Left lung (tissue), 10 donors: ENCODE results near the gene CCDC122. TPM values are rescaled to one million over a fixed set of nuclear protein-coding genes. Genes with fewer than 3 reads are reported as not detected.
"Not testable (repeated sequence)": the region's sequence is repeated elsewhere in the genome, so short reads cannot be mapped to it uniquely, and the experiment has no call there.

Experiments used
- ATAC-seq: fragments of 200-7000 bp; cut with Tn5 transposase; one replicate; pipeline ENCODE4 v1.9.1; 2020; ENCODE audit warnings: moderate library complexity
- DNase-seq, 4 donors: peaks; one replicate each; pipeline ENCODE4 v3.0.0-alpha.2; 2013 to 2020
- H3K27ac ChIP-seq, 2 donors: fragments of 200-600 bp; sonication (generic) in 1 of 2; one replicate each; pipeline versions ENCODE4 v1.5.0 to v1.8.0; 2020 to 2021
- H3K27me3 ChIP-seq, 2 donors: fragments of 200-600 bp; sonication (generic) in 1 of 2; one replicate each; pipeline versions ENCODE4 v1.5.0 to v1.8.0; 2020 to 2021
- H3K36me3 ChIP-seq, 2 donors: fragments of 200-600 bp; sonication (generic) in 1 of 2; one replicate each; pipeline versions ENCODE4 v1.5.0 to v1.8.0; 2020 to 2021
- H3K4me1 ChIP-seq, 2 donors: fragments of 200-600 bp; one replicate each; pipeline ENCODE4 v1.8.0; 2021
- H3K4me3 ChIP-seq, 2 donors: fragments of 200-600 bp; sonication (generic) in 1 of 2; one replicate each; pipeline versions ENCODE4 v1.5.0 to v1.8.0; 2020 to 2021; ENCODE audit warnings: mild to moderate bottlenecking in 1 of 2
- H3K9me3 ChIP-seq, 2 donors: fragments of 200-600 bp; sonication (generic) in 1 of 2; one replicate each; pipeline versions ENCODE4 v1.5.0 to v1.8.0; 2020 to 2021
- intact Hi-C, 2 donors: fragments of 100-400 bp; cut with DNase I; formaldehyde crosslinking; loops; one replicate each; pipeline versions ENCODE4 v1.11.2 to v1.14.2; 2022
- polyA plus RNA-seq, 6 donors: library from polyadenylated mRNA; unstranded; fragments of 120-200 nt; gene quantifications; one replicate each; pipeline ENCODE4 v1.2.1, GENCODE V29; 2013; ENCODE audit not compliant: insufficient read length in 6 of 6
- total RNA-seq, 2 donors: library from RNA; stranded (reverse); fragmentation: NEBNext Ultra II Directional; extraction: Animal tissue kit (Norgen Biotek cat#: 25700); gene quantifications; one replicate each; pipeline ENCODE4 v1.2.1, GENCODE V29; 2021
- TF ChIP-seq, protein P1 (sequence below), 2 donors: fragments of 200-600 bp; sonication (generic) in 1 of 2; IDR thresholded peaks; one replicate each; pipeline versions ENCODE4 v1.5.0 to v1.8.0; 2021; ENCODE audit warnings: antibody characterized with exemption in 2 of 2
- donor health status: DM: no; HTN: yes; CAD: no.
- donor health status: DM: no; HTN: no; CAD: no.

CCDC122 gene
- total and polyA plus RNA-seq, 8 donors = 5.3 to 11.6 (median 7.0) TPM

DNA sequence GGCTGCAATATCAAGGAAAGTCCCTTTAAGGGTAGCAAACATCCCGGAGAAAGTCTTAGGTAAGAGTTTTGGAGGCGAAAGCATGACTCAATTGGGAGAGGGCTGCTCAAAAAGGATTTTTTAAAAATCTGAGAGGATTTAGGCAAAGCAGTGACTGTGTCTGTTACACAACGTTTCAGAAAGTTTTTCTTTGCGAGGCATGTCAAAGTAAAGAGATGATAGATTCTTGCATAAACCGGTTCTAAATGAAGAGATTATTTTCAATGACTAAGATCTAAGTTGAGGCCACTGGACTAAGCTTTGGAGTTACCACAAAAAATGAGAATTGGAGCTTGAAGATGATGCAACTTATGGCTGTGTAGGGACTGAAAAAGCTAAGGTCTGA lies 49.1 kb downstream of the CCDC122 start:
- DNase-seq = no peak
- Histone ChIP-seq H3K9me3 (no peaks in the 10 kb centered on the region), H3K4me3 (no peak overlapping the region), H3K27me3 (no peaks in the 10 kb centered on the region), H3K4me1 (peaks cover 0 to 6% of the 10 kb centered on the region in 2 donors), H3K36me3 (no peaks in the 10 kb centered on the region), H3K27ac (peak overlapping the region in 1 of 2 donors; percentile 34)
- TF ChIP-seq, protein P1, sequence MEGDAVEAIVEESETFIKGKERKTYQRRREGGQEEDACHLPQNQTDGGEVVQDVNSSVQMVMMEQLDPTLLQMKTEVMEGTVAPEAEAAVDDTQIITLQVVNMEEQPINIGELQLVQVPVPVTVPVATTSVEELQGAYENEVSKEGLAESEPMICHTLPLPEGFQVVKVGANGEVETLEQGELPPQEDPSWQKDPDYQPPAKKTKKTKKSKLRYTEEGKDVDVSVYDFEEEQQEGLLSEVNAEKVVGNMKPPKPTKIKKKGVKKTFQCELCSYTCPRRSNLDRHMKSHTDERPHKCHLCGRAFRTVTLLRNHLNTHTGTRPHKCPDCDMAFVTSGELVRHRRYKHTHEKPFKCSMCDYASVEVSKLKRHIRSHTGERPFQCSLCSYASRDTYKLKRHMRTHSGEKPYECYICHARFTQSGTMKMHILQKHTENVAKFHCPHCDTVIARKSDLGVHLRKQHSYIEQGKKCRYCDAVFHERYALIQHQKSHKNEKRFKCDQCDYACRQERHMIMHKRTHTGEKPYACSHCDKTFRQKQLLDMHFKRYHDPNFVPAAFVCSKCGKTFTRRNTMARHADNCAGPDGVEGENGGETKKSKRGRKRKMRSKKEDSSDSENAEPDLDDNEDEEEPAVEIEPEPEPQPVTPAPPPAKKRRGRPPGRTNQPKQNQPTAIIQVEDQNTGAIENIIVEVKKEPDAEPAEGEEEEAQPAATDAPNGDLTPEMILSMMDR (IDR thresholded peaks at IDR 0.05) = no peak
- intact Hi-C loops = no loop called here
- peak; percentile 51 for ATAC-seq

DNA sequence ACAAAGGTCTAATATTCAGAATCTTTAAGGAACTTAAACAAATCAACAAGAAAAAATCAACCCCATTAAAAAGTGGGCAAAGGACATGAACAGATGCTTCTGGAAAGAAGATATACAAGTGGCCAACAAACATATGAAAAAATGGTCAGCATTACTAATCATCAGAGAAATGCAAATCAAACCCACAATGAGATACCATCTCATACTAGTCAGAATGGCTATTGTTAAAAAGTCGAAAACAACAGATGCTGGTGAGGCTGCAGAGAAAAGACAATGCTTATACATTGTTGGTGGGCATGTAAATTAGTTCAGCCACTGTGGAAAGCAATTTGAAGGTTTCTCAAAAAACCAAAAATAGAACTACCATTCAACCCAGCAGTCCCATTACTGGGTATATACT lies 54.9 kb downstream of the CCDC122 start:
- H3K27ac ChIP-seq, intact Hi-C loops, H3K4me1 ChIP-seq, ATAC-seq, H3K36me3 ChIP-seq, H3K4me3 ChIP-seq, H3K27me3 ChIP-seq, DNase-seq, H3K9me3 ChIP-seq: not testable (repeated sequence)

DNA sequence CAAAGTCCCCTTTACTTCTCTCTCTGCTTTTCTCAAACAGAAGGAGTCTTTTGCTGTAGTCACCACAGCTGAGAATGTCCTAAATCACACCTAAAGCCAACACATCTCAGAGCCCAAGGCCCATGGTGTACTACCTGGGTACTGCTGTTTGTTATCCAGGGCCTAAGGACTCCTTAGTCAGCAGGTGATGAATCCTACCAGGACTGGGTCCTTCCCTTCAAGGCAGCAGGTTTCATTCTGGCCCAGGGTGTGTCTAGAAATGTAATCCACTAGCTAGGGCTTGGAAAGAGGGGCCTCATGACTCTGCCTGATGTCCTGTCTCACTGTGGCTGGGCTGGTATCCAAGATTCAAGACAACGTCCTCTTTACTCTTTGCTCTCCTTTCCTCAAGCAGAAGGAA lies 56.6 kb downstream of the CCDC122 start:
- Histone ChIP-seq H3K4me3 (no peak overlapping the region), H3K9me3 (no peaks in the 10 kb centered on the region), H3K36me3 (no peaks in the 10 kb centered on the region), H3K27me3 (no peaks in the 10 kb centered on the region), H3K27ac (no peak overlapping the region), H3K4me1 (no peaks in the 10 kb centered on the region)
- DNase-seq (no peak), ATAC-seq (no peak)
- TF ChIP-seq, protein P1 (IDR thresholded peaks at IDR 0.05) = no peak
- intact Hi-C loops = no loop called here

DNA sequence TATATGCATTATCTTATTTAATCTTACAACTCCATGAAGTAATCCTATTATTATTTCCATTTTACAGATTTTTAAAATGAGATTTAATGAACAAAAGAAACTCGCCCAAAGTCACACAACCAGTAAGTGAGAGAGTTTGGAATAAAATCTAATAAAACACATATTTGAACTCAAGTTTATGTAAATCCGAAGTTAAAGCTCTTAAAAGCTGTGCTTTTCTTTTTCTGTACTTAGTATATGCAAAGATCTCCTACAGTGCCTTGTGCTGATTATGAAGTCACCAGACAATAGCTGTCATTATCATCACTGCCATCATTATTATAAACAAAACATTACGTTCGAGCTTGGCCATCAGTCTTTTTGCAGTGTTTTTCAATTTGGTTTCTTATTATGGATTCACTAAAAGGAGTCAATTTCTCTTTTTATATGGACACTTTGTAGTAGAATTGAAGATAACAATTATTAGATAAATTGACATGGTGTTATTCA lies 63.1 kb downstream of the CCDC122 start:
- intact Hi-C loops = no loop called here
- Histone ChIP-seq H3K27me3 (no peaks in the 10 kb centered on the region), H3K9me3 (no peaks in the 10 kb centered on the region), H3K4me1 (no peaks in the 10 kb centered on the region), H3K27ac (no peak overlapping the region), H3K4me3 (no peak overlapping the region), H3K36me3 (no peaks in the 10 kb centered on the region)
- ATAC-seq (no peak), DNase-seq (no peak)
- TF ChIP-seq, protein P1 (IDR thresholded peaks at IDR 0.05) = no peak

DNA sequence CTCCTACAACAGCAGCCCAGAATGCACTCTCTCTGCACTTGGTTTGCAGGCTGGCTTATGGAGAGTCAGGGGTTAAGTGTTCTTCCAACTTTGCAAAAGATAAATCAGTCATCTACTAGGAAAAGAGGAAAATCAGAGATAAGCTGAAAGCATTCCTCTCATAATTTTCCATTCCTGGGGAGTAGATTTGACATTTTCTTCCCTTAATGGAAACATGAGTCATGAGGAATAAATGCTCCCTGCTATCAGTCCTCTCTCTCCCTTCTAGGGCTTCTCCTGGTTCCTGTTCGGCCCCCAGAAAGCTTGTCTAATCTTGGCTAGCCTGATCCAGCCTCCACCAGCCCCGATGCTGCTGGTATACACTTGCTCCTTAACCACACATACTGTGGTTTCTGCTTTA lies 64.3 kb downstream of the CCDC122 start:
- Histone ChIP-seq H3K4me3 (no peak overlapping the region), H3K36me3 (no peaks in the 10 kb centered on the region), H3K27me3 (no peaks in the 10 kb centered on the region), H3K4me1 (no peaks in the 10 kb centered on the region), H3K27ac (no peak overlapping the region), H3K9me3 (no peaks in the 10 kb centered on the region)
- ATAC-seq = peak; percentile 49
- intact Hi-C loops = no loop called here
- DNase-seq = no peak
- TF ChIP-seq, protein P1 (IDR thresholded peaks at IDR 0.05) = no peak

DNA sequence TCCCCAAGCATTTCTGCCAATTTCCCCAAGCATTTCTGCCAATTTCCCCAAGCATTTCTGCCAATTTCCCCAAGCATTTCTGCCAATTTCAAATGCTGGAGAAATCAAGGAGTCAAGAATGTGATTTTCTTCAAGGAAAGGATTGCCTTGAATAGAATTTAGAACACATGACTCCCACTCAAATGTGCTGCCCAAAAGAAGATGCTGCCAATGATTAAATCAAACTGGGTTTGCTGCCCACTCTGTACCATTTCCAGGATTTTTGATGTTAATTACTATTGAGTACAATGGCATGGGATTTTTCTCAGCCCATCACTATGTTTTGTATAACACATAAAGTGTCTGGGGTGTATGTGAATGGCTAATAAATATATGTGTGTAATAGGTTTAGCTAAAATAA lies 70.9 kb downstream of the CCDC122 start:
- intact Hi-C loops = no loop called here
- H3K27ac ChIP-seq = no peak overlapping the region
- TF ChIP-seq, protein P1 (IDR thresholded peaks at IDR 0.05) = no peak
- H3K27me3 ChIP-seq = no peaks in the 10 kb centered on the region
- no peak overlapping the region for H3K4me3 ChIP-seq
- H3K9me3 ChIP-seq = no peaks in the 10 kb centered on the region
- no peaks in the 10 kb centered on the region for H3K36me3 ChIP-seq
- DNase-seq (no peak), ATAC-seq (no peak)
- no peaks in the 10 kb centered on the region for H3K4me1 ChIP-seq
